Astrocyte of the hippocampus (primary cell): Measurements from ENCODE around the gene HDDC2.
"Not testable (repeated sequence)": the region's sequence is repeated elsewhere in the genome, so short reads cannot be mapped to it uniquely, and the experiment has no call there.

Experiments used
- DNase-seq: peaks from one replicate; pipeline ENCODE4 v3.0.0; 2011; ENCODE audit warnings: low read depth, low spot score

HDDC2 gene

GRCh38 chr6:125307150-125307838 is 5.5 kb upstream of the HDDC2 start:
- peak; percentile 12 for DNase-seq

- no peak for DNase-seq
Measured at GRCh38 chr6:125306756-125307149, 5.0 kb upstream of the HDDC2 start.

- no peak for DNase-seq
Measured at GRCh38 chr6:125304970-125305660, 3.3 kb upstream of the HDDC2 start.

GRCh38 chr6:125303512-125303854 is 1.7 kb upstream of the HDDC2 start:
- no peak for DNase-seq

GRCh38 chr6:125302840-125303511 is 1.2 kb upstream of the HDDC2 start:
- DNase-seq, result no peak

- DNase-seq, result no peak
Measured at GRCh38 chr6:125300992-125301434, 754 bp downstream of the HDDC2 start.

GRCh38 chr6:125299257-125299656 is 2.5 kb downstream of the HDDC2 start:
- DNase-seq, result no peak

- DNase-seq, result no peak
Measured at GRCh38 chr6:125296471-125296870, 5.3 kb downstream of the HDDC2 start.

GRCh38 chr6:125294925-125295324 is 6.8 kb downstream of the HDDC2 start:
- no peak for DNase-seq

GRCh38 chr6:125294036-125294435 is 7.7 kb downstream of the HDDC2 start:
- DNase-seq, result peak; percentile 10

GRCh38 chr6:125293587-125293986 is 8.2 kb downstream of the HDDC2 start:
- DNase-seq, result no peak

GRCh38 chr6:125287718-125288117 is 14.0 kb downstream of the HDDC2 start:
- DNase-seq, result no peak

GRCh38 chr6:125285936-125286335 is 15.8 kb downstream of the HDDC2 start:
- no peak for DNase-seq

GRCh38 chr6:125285353-125285752 is 16.4 kb downstream of the HDDC2 start:
- no peak for DNase-seq

GRCh38 chr6:125282470-125282869 is 19.3 kb downstream of the HDDC2 start:
- not testable (repeated sequence) for DNase-seq

- not testable (repeated sequence) for DNase-seq
Measured at GRCh38 chr6:125280370-125281035, 21.3 kb downstream of the HDDC2 start.

GRCh38 chr6:125279961-125280360 is 21.8 kb downstream of the HDDC2 start:
- DNase-seq, result no peak

GRCh38 chr6:125277838-125278237 is 23.9 kb downstream of the HDDC2 start:
- DNase-seq, result no peak

GRCh38 chr6:125275779-125276178 is 26.0 kb downstream of the HDDC2 start:
- DNase-seq, result no peak

GRCh38 chr6:125274935-125275334 is 26.8 kb downstream of the HDDC2 start:
- DNase-seq, result no peak

GRCh38 chr6:125273965-125274364 is 27.8 kb downstream of the HDDC2 start:
- peak; percentile 84 for DNase-seq

GRCh38 chr6:125273251-125273650 is 28.5 kb downstream of the HDDC2 start:
- no peak for DNase-seq
